ENCODE measurements around the gene PIM3.

Gene PIM3

GRCh38 chr22:49996518-49997250 is 36.1 kb downstream of the PIM3 start:
- no peak for DNase-seq
- H3K9ac ChIP-seq (ENCODE audit: low read length) = no peak overlapping the region
- peak overlapping the region; percentile 14 for H4K91ac ChIP-seq (ENCODE audit: low read length)
- H3K27me3 ChIP-seq (ENCODE audit: control insufficient read depth in 1 of 2, insufficient read depth in 1 of 2, low read length in 2 of 2) = peaks cover 13 to 31% of the 10 kb centered on the region in 2 experiments
- H3K4me1 ChIP-seq (ENCODE audit: control insufficient read depth, insufficient read depth, low read depth, low read length) = peaks cover 14% of the 10 kb centered on the region
- no peak overlapping the region for H4K8ac ChIP-seq (ENCODE audit: low read length)
- 90% methylated on average over 18 of the region's 19 CpGs for WGBS
- no peak overlapping the region for H3K23ac ChIP-seq (ENCODE audit: low read length in 2 of 2)
- H3K27ac ChIP-seq (ENCODE audit: low read length, poor library complexity, severe bottlenecking) = no peak overlapping the region
- no peak overlapping the region for H3K14ac ChIP-seq (ENCODE audit: low read length in 2 of 2)
- no peak overlapping the region for H3K4me3 ChIP-seq (ENCODE audit: insufficient read depth in 1 of 2, low read depth in 1 of 2, low read length in 2 of 2)
- no peak overlapping the region for H2AK5ac ChIP-seq (ENCODE audit: low read length, severe bottlenecking)
- no peak overlapping the region for H3K4me2 ChIP-seq (ENCODE audit: low read length, poor library complexity, severe bottlenecking)
- H3K9me3 ChIP-seq (ENCODE audit: control insufficient read depth, low read length) = peaks cover 6% of the 10 kb centered on the region
- H3K18ac ChIP-seq (ENCODE audit: low read depth in 1 of 2, low read length in 2 of 2) = no peak overlapping the region
- no peaks in the 10 kb centered on the region for H3K36me3 ChIP-seq (ENCODE audit: control insufficient read depth in 1 of 2, insufficient read depth in 2 of 2, low read depth in 1 of 2, low read length in 2 of 2)
- no peak overlapping the region for H2BK120ac ChIP-seq (ENCODE audit: low read depth, low read length)
- no peak overlapping the region for H2BK15ac ChIP-seq (ENCODE audit: low read depth, poor library complexity, severe bottlenecking)
- no peak overlapping the region for H2AFZ ChIP-seq (ENCODE audit: low read depth, low read length)
- H2BK5ac ChIP-seq (ENCODE audit: low read depth, low read length, poor library complexity, severe bottlenecking) = no peak overlapping the region
- H3K79me1 ChIP-seq (replicated peaks; ENCODE audit: low read length, poor library complexity, severe bottlenecking) = no peaks in the 10 kb centered on the region
- no peak overlapping the region for H3K4ac ChIP-seq (ENCODE audit: low read depth in 1 of 2, low read length in 2 of 2)
- no peak overlapping the region for H2BK12ac ChIP-seq (ENCODE audit: low read length in 2 of 2)

DNA sequence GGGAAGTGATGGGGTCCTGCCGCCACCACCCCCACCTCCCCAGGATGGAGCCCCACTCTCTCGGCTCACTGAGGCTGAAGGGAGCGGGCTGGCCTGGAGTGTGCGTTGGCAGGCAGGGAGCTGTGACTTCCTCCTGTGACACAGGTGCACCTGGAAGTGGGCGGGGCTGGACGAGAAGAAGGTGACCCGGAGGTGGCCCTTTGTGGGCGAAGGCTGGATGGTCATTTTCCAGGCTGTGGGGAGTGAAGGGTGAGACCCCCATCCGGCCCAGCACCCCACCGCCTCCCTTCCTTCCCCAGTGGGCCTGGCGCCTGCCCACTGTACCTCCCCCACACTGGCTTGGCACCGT is 36.7 kb downstream of the PIM3 start:
- Histone ChIP-seq H3K14ac (ENCODE audit: low read length in 2 of 2) (no peak overlapping the region), H4K8ac (ENCODE audit: low read length) (no peak overlapping the region), H3K9ac (ENCODE audit: low read length) (no peak overlapping the region), H3K23ac (ENCODE audit: low read length in 2 of 2) (no peak overlapping the region), H4K91ac (ENCODE audit: low read length) (no peak overlapping the region), H3K4me1 (ENCODE audit: control insufficient read depth, insufficient read depth, low read depth, low read length) (peaks cover 15% of the 10 kb centered on the region), H2BK12ac (ENCODE audit: low read length in 2 of 2) (no peak overlapping the region), H3K4me2 (ENCODE audit: low read length, poor library complexity, severe bottlenecking) (no peak overlapping the region), H2AK5ac (ENCODE audit: low read length, severe bottlenecking) (no peak overlapping the region), H3K4ac (ENCODE audit: low read depth in 1 of 2, low read length in 2 of 2) (no peak overlapping the region), H2BK15ac (ENCODE audit: low read depth, poor library complexity, severe bottlenecking) (no peak overlapping the region), H3K27me3 (ENCODE audit: control insufficient read depth in 1 of 2, insufficient read depth in 1 of 2, low read length in 2 of 2) (peaks cover 13 to 35% of the 10 kb centered on the region in 2 experiments), H3K4me3 (ENCODE audit: insufficient read depth in 1 of 2, low read depth in 1 of 2, low read length in 2 of 2) (no peak overlapping the region), H2BK5ac (ENCODE audit: low read depth, low read length, poor library complexity, severe bottlenecking) (no peak overlapping the region), H3K36me3 (ENCODE audit: control insufficient read depth in 1 of 2, insufficient read depth in 2 of 2, low read depth in 1 of 2, low read length in 2 of 2) (no peaks in the 10 kb centered on the region), H3K79me1 (replicated peaks; ENCODE audit: low read length, poor library complexity, severe bottlenecking) (no peaks in the 10 kb centered on the region), H3K18ac (ENCODE audit: low read depth in 1 of 2, low read length in 2 of 2) (no peak overlapping the region), H3K9me3 (ENCODE audit: control insufficient read depth, low read length) (peaks cover under 1% of the 10 kb centered on the region), H3K27ac (ENCODE audit: low read length, poor library complexity, severe bottlenecking) (no peak overlapping the region), H2AFZ (ENCODE audit: low read depth, low read length) (no peak overlapping the region), H2BK120ac (ENCODE audit: low read depth, low read length) (no peak overlapping the region)
- WGBS = 89% methylated on average over 7 of the region's 12 CpGs
- no peak for DNase-seq

DNA sequence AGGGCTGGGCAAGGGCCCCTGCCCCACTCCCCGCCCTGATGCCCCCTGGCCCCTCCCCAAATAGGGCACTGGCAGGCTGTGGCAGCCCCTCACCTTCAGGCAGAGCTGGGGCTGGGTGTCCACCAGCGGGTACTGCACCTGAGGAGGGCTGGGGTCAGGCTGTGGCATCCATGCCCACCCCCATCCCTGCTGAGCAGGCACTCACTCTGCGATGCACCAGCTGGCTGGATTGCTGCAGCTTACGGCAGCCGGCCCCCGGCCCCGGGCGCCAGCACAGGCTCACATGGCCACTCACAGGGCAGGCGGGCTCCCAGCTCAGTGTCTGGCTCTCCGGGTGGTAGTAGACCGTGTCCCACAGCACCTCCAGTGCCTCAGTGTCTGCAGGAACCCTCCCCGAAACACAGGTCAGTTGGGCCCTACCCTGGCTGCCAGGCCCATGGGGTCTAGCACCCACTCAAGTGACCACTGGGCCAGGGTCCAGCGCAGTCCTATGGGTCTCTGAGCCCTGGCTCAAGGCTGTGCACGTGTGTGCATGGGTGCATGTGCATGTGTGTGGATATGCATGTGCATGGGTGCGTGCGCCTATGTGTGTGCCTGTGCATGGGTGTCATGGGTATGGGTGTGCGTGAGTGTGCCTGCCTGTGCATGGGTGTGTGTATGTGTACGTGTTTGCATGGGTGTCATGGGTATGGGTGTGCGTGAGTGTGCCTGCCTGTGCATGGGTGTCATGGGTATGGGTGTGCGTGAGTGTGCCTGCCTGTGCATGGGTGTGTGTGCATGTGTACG is 37.6 kb downstream of the PIM3 start:
- 88% methylated on average over 20 of the region's 21 CpGs for WGBS
- Histone ChIP-seq H3K14ac (ENCODE audit: low read length in 2 of 2) (peak overlapping the region in 1 of 2 experiments; percentile 71), H3K27ac (ENCODE audit: low read length, poor library complexity, severe bottlenecking) (no peak overlapping the region), H2BK5ac (ENCODE audit: low read depth, low read length, poor library complexity, severe bottlenecking) (no peak overlapping the region), H3K9ac (ENCODE audit: low read length) (no peak overlapping the region), H3K79me1 (replicated peaks; ENCODE audit: low read length, poor library complexity, severe bottlenecking) (no peaks in the 10 kb centered on the region), H3K27me3 (ENCODE audit: control insufficient read depth in 1 of 2, insufficient read depth in 1 of 2, low read length in 2 of 2) (peaks cover 13 to 41% of the 10 kb centered on the region in 2 experiments), H2BK12ac (ENCODE audit: low read length in 2 of 2) (no peak overlapping the region), H4K91ac (ENCODE audit: low read length) (peak overlapping the region; percentile 35), H3K4ac (ENCODE audit: low read depth in 1 of 2, low read length in 2 of 2) (no peak overlapping the region), H2AK5ac (ENCODE audit: low read length, severe bottlenecking) (no peak overlapping the region), H3K36me3 (ENCODE audit: control insufficient read depth in 1 of 2, insufficient read depth in 2 of 2, low read depth in 1 of 2, low read length in 2 of 2) (no peaks in the 10 kb centered on the region), H3K9me3 (ENCODE audit: control insufficient read depth, low read length) (no peaks in the 10 kb centered on the region), H2BK120ac (ENCODE audit: low read depth, low read length) (no peak overlapping the region), H2BK15ac (ENCODE audit: low read depth, poor library complexity, severe bottlenecking) (no peak overlapping the region), H3K18ac (ENCODE audit: low read depth in 1 of 2, low read length in 2 of 2) (no peak overlapping the region), H2AFZ (ENCODE audit: low read depth, low read length) (no peak overlapping the region), H3K23ac (ENCODE audit: low read length in 2 of 2) (no peak overlapping the region), H3K4me3 (ENCODE audit: insufficient read depth in 1 of 2, low read depth in 1 of 2, low read length in 2 of 2) (peak overlapping the region in 1 of 2 experiments; percentile 34), H3K4me2 (ENCODE audit: low read length, poor library complexity, severe bottlenecking) (no peak overlapping the region), H4K8ac (ENCODE audit: low read length) (no peak overlapping the region), H3K4me1 (ENCODE audit: control insufficient read depth, insufficient read depth, low read depth, low read length) (peaks cover 15% of the 10 kb centered on the region)
- DNase-seq = no peak

DNA sequence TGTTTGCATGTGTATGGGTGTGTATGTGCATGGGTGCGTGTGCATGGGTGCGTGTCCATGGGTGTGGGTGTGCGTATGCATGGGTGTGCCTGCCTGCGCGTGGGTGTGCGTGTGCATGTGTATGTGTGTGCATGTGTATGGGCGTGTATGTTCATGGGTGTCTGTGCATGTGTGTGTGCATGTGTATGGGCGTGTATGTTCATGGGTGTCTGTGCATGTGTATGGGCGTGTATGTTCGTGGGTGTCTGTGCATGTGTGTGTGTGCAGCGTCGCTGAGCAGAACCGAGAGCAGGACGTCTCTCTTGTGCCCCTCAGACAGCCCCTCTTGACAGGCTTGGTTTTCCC is 38.1 kb downstream of the PIM3 start:
- no peak for DNase-seq
- H3K9ac ChIP-seq (ENCODE audit: low read length) = no peak overlapping the region
- H4K8ac ChIP-seq (ENCODE audit: low read length) = no peak overlapping the region
- no peak overlapping the region for H3K4me3 ChIP-seq (ENCODE audit: insufficient read depth in 1 of 2, low read depth in 1 of 2, low read length in 2 of 2)
- H2AFZ ChIP-seq (ENCODE audit: low read depth, low read length) = no peak overlapping the region
- no peaks in the 10 kb centered on the region for H3K9me3 ChIP-seq (ENCODE audit: control insufficient read depth, low read length)
- H3K4me1 ChIP-seq (ENCODE audit: control insufficient read depth, insufficient read depth, low read depth, low read length) = peaks cover 13% of the 10 kb centered on the region
- peaks cover 13 to 38% of the 10 kb centered on the region in 2 experiments for H3K27me3 ChIP-seq (ENCODE audit: control insufficient read depth in 1 of 2, insufficient read depth in 1 of 2, low read length in 2 of 2)
- 95% methylated on average over 14 of the region's 14 CpGs for WGBS
- H3K4me2 ChIP-seq (ENCODE audit: low read length, poor library complexity, severe bottlenecking) = no peak overlapping the region
- H2BK15ac ChIP-seq (ENCODE audit: low read depth, poor library complexity, severe bottlenecking) = no peak overlapping the region
- no peak overlapping the region for H2AK5ac ChIP-seq (ENCODE audit: low read length, severe bottlenecking)
- no peak overlapping the region for H3K23ac ChIP-seq (ENCODE audit: low read length in 2 of 2)
- H3K18ac ChIP-seq (ENCODE audit: low read depth in 1 of 2, low read length in 2 of 2) = peak overlapping the region in 1 of 2 experiments; percentile 84
- no peaks in the 10 kb centered on the region for H3K79me1 ChIP-seq (replicated peaks; ENCODE audit: low read length, poor library complexity, severe bottlenecking)
- H2BK5ac ChIP-seq (ENCODE audit: low read depth, low read length, poor library complexity, severe bottlenecking) = no peak overlapping the region
- H4K91ac ChIP-seq (ENCODE audit: low read length) = peak overlapping the region; percentile 35
- no peaks in the 10 kb centered on the region for H3K36me3 ChIP-seq (ENCODE audit: control insufficient read depth in 1 of 2, insufficient read depth in 2 of 2, low read depth in 1 of 2, low read length in 2 of 2)
- no peak overlapping the region for H3K27ac ChIP-seq (ENCODE audit: low read length, poor library complexity, severe bottlenecking)
- no peak overlapping the region for H2BK120ac ChIP-seq (ENCODE audit: low read depth, low read length)
- peak overlapping the region in 1 of 2 experiments; percentile 71 for H3K14ac ChIP-seq (ENCODE audit: low read length in 2 of 2)
- H3K4ac ChIP-seq (ENCODE audit: low read depth in 1 of 2, low read length in 2 of 2) = no peak overlapping the region
- no peak overlapping the region for H2BK12ac ChIP-seq (ENCODE audit: low read length in 2 of 2)

Measured in mesenchymal stem cell (in vitro differentiated cells and primary cell).